Neural progenitor cell (in vitro differentiated cells): ENCODE measurements around the gene BTBD6. TPM values are rescaled to one million over a fixed set of nuclear protein-coding genes. Genes with fewer than 3 reads are reported as not detected.

ENCODE experiments used
- DNase-seq: peaks from one replicate; pipeline ENCODE4 v3.0.0-alpha.2; 2016; ENCODE audit warnings: low spot score
- H2AFZ ChIP-seq: fragments of 200-600 bp; sonication (generic); replicated peaks from 2 replicates; pipeline ENCODE4 v1.6.1; 2016; ENCODE audit warnings: antibody characterized with exemption
- H3F3A ChIP-seq: fragments of 200-600 bp; sonication (generic); 2 replicates; pipeline ENCODE4 v1.6.1; 2016; ENCODE audit warnings: antibody characterized with exemption, low read depth
- H3K27ac ChIP-seq: fragments of 200-600 bp; sonication (generic); 2 replicates; pipeline ENCODE4 v1.5.1; 2016; ENCODE audit warnings: mild to moderate bottlenecking
- H3K27me3 ChIP-seq: fragments of 200-600 bp; sonication (generic); 2 replicates; pipeline ENCODE4 v1.6.1; 2016; ENCODE audit warnings: mild to moderate bottlenecking, moderate library complexity
- H3K36me3 ChIP-seq: fragments of 200-600 bp; sonication (generic); 2 replicates; pipeline ENCODE4 v1.5.1; 2016
- H3K4me1 ChIP-seq: fragments of 200-600 bp; sonication (generic); 2 replicates; pipeline ENCODE4 v1.6.1; 2016; ENCODE audit warnings: mixed run types
- H3K4me2 ChIP-seq: fragments of 200-600 bp; sonication (generic); 2 replicates; pipeline ENCODE4 v1.6.1; 2016
- H3K4me3 ChIP-seq: fragments of 200-600 bp; sonication (generic); 2 replicates; pipeline ENCODE4 v1.5.1; 2016
- H3K79me2 ChIP-seq: fragments of 200-600 bp; sonication (generic); 2 replicates; pipeline ENCODE4 v1.6.1; 2016; ENCODE audit warnings: low read depth
- H3K9ac ChIP-seq: fragments of 200-600 bp; sonication (generic); 2 replicates; pipeline ENCODE4 v1.6.1; 2016
- H3K9me3 ChIP-seq: fragments of 200-600 bp; sonication (generic); 2 replicates; pipeline ENCODE4 v1.5.1; 2016; ENCODE audit warnings: low read depth
- H4K20me1 ChIP-seq: fragments of 200-600 bp; sonication (generic); 2 replicates; pipeline ENCODE4 v1.6.1; 2016; ENCODE audit warnings: low read depth
- H3K27ac Mint-ChIP-seq: 3 replicates; pipeline ENCODE4 v1.8.0; 2021; ENCODE audit warnings: mixed read lengths
- H3K27me3 Mint-ChIP-seq: 2 replicates; pipeline ENCODE4 v1.8.0; 2022; ENCODE audit warnings: low read depth, mild to moderate bottlenecking, inconsistent platforms, moderate library complexity, mixed read lengths; ENCODE audit not compliant: insufficient read depth
- H3K36me3 Mint-ChIP-seq: 3 replicates; pipeline ENCODE4 v1.8.0; 2021; ENCODE audit warnings: mixed read lengths
- H3K4me1 Mint-ChIP-seq: 3 replicates; pipeline ENCODE4 v1.8.0; 2021; ENCODE audit warnings: mixed read lengths
- H3K4me3 Mint-ChIP-seq: 3 replicates; pipeline ENCODE4 v1.8.0; 2021; ENCODE audit warnings: mild to moderate bottlenecking, moderate library complexity, mixed read lengths
- H3K9me3 Mint-ChIP-seq: 3 replicates; pipeline ENCODE4 v1.8.0; 2020; ENCODE audit warnings: mixed read lengths
- EZH2 ChIP-seq: fragments of 200-600 bp; sonication (generic); IDR thresholded peaks from 2 replicates; pipeline ENCODE4 v1.6.1; 2017; ENCODE audit warnings: antibody characterized with exemption, mild to moderate bottlenecking, moderate library complexity
- EZH2phosphoT487 ChIP-seq: fragments of 200-600 bp; sonication (generic); IDR thresholded peaks from 2 replicates; pipeline ENCODE4 v1.6.1; 2017; ENCODE audit warnings: antibody characterized with exemption
- total RNA-seq: library from RNA; depleted of rRNA; stranded (reverse); fragments of >200 nt; gene quantifications from 2 replicates; pipeline ENCODE4 v1.2.3, GENCODE V29; 2015; ENCODE audit warnings: low replicate concordance
- TF ChIP-seq, protein P1 (sequence below): fragments of 200-600 bp; sonication (generic); IDR thresholded peaks from 2 replicates; pipeline ENCODE4 v1.5.1; 2017; ENCODE audit warnings: antibody characterized with exemption, mild to moderate bottlenecking

Gene BTBD6
- total RNA-seq, 1 donor from 2014 or later, result 9.0 TPM

- Histone ChIP-seq H3K27me3 (no peaks in the 10 kb centered on the region), H3K4me2 (no peak overlapping the region), H3K4me1 (peaks cover 6% of the 10 kb centered on the region), H3K79me2 (peaks cover 22% of the 10 kb centered on the region), H3K36me3 (no peaks in the 10 kb centered on the region), H3K9ac (no peak overlapping the region), H3F3A (no peaks in the 10 kb centered on the region), H3K4me3 (no peak overlapping the region), H3K9me3 (no peaks in the 10 kb centered on the region), H3K27ac (no peak overlapping the region), H4K20me1 (peaks cover 41% of the 10 kb centered on the region), H2AFZ (no peak overlapping the region)
- no peaks in the 10 kb centered on the region for H3K36me3 Mint-ChIP-seq
- H3K4me1 Mint-ChIP-seq, result peaks cover 18% of the 10 kb centered on the region
- H3K9me3 Mint-ChIP-seq, result no peaks in the 10 kb centered on the region
- DNase-seq, result peak; percentile 57
- no peak overlapping the region for H3K27ac Mint-ChIP-seq
- TF ChIP-seq, protein P1, sequence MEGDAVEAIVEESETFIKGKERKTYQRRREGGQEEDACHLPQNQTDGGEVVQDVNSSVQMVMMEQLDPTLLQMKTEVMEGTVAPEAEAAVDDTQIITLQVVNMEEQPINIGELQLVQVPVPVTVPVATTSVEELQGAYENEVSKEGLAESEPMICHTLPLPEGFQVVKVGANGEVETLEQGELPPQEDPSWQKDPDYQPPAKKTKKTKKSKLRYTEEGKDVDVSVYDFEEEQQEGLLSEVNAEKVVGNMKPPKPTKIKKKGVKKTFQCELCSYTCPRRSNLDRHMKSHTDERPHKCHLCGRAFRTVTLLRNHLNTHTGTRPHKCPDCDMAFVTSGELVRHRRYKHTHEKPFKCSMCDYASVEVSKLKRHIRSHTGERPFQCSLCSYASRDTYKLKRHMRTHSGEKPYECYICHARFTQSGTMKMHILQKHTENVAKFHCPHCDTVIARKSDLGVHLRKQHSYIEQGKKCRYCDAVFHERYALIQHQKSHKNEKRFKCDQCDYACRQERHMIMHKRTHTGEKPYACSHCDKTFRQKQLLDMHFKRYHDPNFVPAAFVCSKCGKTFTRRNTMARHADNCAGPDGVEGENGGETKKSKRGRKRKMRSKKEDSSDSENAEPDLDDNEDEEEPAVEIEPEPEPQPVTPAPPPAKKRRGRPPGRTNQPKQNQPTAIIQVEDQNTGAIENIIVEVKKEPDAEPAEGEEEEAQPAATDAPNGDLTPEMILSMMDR, result no peak
- no peak for TF ChIP-seq EZH2
- no peak for TF ChIP-seq EZH2phosphoT487
- H3K4me3 Mint-ChIP-seq, result no peak overlapping the region
- H3K27me3 Mint-ChIP-seq, result no peaks in the 10 kb centered on the region
Measured at GRCh38 chr14:105283028-105283427, 34.7 kb downstream of the BTBD6 start.

- Histone ChIP-seq H2AFZ (no peak overlapping the region), H3K79me2 (peaks cover 17% of the 10 kb centered on the region), H3K27me3 (no peaks in the 10 kb centered on the region), H3K9ac (no peak overlapping the region), H3F3A (no peaks in the 10 kb centered on the region), H3K4me3 (no peak overlapping the region), H4K20me1 (peaks cover 42% of the 10 kb centered on the region), H3K27ac (no peak overlapping the region), H3K36me3 (no peaks in the 10 kb centered on the region), H3K4me2 (no peak overlapping the region), H3K9me3 (no peaks in the 10 kb centered on the region), H3K4me1 (peaks cover 6% of the 10 kb centered on the region)
- no peaks in the 10 kb centered on the region for H3K27me3 Mint-ChIP-seq
- TF ChIP-seq, protein P1, result no peak
- no peak for TF ChIP-seq EZH2
- TF ChIP-seq EZH2phosphoT487, result no peak
- H3K27ac Mint-ChIP-seq, result no peak overlapping the region
- no peaks in the 10 kb centered on the region for H3K36me3 Mint-ChIP-seq
- H3K4me3 Mint-ChIP-seq, result no peak overlapping the region
- H3K4me1 Mint-ChIP-seq, result peaks cover 18% of the 10 kb centered on the region
- no peaks in the 10 kb centered on the region for H3K9me3 Mint-ChIP-seq
- DNase-seq, result no peak
Measured at GRCh38 chr14:105283899-105284298, 35.6 kb downstream of the BTBD6 start.

GRCh38 chr14:105285174-105285573 is 36.8 kb downstream of the BTBD6 start:
- Histone ChIP-seq H3K9ac (no peak overlapping the region), H3F3A (no peaks in the 10 kb centered on the region), H4K20me1 (peaks cover 42% of the 10 kb centered on the region), H3K79me2 (peaks cover 22% of the 10 kb centered on the region), H3K4me2 (no peak overlapping the region), H3K4me3 (no peak overlapping the region), H3K36me3 (no peaks in the 10 kb centered on the region), H2AFZ (no peak overlapping the region), H3K4me1 (peaks cover 6% of the 10 kb centered on the region), H3K9me3 (no peaks in the 10 kb centered on the region), H3K27ac (no peak overlapping the region), H3K27me3 (no peaks in the 10 kb centered on the region)
- H3K36me3 Mint-ChIP-seq, result no peaks in the 10 kb centered on the region
- no peaks in the 10 kb centered on the region for H3K27me3 Mint-ChIP-seq
- no peaks in the 10 kb centered on the region for H3K9me3 Mint-ChIP-seq
- TF ChIP-seq EZH2phosphoT487 (no peak), EZH2 (no peak)
- TF ChIP-seq, protein P1, result no peak
- H3K4me1 Mint-ChIP-seq, result peaks cover 17% of the 10 kb centered on the region
- no peak overlapping the region for H3K27ac Mint-ChIP-seq
- DNase-seq, result no peak
- no peak overlapping the region for H3K4me3 Mint-ChIP-seq
